Upper lobe of left lung (tissue), 4 donors: ENCODE results near the gene FHL3.

Experiments
- POLR2A ChIP-seq, 4 donors: fragments of 450-650 bp; IDR thresholded peaks; one replicate each; pipeline ENCODE4 v1.5.1; 2016 to 2017; ENCODE audit warnings: antibody characterized with exemption in 4 of 4, mild to moderate bottlenecking in 2 of 4
- TF ChIP-seq, protein P1 (sequence below), 6 experiments: fragments of 450-650 bp in 4 of 6; fragments of 200-600 bp in 2 of 6; sonication (generic) in 2 of 6; IDR thresholded peaks; one replicate each; pipeline ENCODE4 v1.5.1; 2016 to 2019; ENCODE audit warnings: antibody characterized with exemption in 6 of 6

DNA sequence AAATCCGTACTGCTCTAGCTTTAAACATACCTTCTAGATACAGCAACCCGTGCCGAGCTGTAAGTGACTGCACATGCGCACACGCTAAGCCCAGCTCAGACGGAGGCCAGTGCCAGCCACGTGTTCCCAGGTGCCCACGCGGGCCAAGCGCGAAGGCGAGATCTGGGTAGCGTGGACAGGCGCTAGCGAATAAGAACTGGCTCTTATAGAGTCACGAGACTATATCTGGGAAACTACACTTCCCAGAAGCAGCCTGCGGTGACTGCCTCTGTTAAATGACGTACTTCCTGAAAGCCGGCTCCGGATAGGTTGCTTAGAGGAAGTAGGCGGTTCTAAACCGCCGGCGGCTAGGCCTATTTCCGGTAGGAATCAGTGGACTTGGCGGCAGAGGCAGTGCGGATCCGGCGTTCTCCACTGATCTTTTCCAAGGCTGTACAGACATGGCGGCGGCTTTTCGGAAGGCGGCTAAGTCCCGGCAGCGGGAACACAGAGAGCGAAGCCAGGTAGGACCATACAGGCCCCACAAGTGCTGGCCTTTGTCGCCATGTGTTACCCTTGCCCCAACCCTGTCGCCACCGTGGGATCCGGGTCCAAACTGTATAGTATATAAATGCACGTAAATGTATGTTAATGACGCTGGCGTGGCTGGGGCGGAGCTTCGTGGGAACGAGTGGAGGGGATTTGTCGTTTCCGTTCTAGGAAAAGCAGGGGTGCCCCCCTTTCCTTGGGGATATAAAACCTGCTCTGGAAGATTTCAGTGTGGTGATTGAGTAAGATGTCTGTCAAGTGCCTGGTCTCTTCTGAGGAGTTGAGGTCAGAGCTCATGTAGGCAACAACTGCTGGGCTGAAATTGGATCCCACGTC is 7.3 kb upstream of the FHL3 start, which contains the start of gene UTP11:
- TF ChIP-seq, protein P1, sequence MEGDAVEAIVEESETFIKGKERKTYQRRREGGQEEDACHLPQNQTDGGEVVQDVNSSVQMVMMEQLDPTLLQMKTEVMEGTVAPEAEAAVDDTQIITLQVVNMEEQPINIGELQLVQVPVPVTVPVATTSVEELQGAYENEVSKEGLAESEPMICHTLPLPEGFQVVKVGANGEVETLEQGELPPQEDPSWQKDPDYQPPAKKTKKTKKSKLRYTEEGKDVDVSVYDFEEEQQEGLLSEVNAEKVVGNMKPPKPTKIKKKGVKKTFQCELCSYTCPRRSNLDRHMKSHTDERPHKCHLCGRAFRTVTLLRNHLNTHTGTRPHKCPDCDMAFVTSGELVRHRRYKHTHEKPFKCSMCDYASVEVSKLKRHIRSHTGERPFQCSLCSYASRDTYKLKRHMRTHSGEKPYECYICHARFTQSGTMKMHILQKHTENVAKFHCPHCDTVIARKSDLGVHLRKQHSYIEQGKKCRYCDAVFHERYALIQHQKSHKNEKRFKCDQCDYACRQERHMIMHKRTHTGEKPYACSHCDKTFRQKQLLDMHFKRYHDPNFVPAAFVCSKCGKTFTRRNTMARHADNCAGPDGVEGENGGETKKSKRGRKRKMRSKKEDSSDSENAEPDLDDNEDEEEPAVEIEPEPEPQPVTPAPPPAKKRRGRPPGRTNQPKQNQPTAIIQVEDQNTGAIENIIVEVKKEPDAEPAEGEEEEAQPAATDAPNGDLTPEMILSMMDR (IDR thresholded peaks at IDR 0.05) = no peak
- peak in 3 of 4 donors; percentile 31 to 84 (median 77) for TF ChIP-seq POLR2A (IDR thresholded peaks at IDR 0.05)
